ENCODE data around the gene DNAJA3. TPM values are rescaled to one million over a fixed set of nuclear protein-coding genes. Genes with fewer than 3 reads are reported as not detected.

Gene DNAJA3
- total RNA-seq, 2 experiments from 2014 or later, result 64.0 to 68.7 TPM

- CTCF ChIA-PET, result interaction anchor here (1.9 kb wide), 1 partner anchor 39 kb away, joined by 5 read pairs; no protein-coding TSS in a partner anchor
- no peak overlapping the region for H3K4me3 Mint-ChIP-seq
- ATAC-seq (no peak), DNase-seq (no peak)
- H3K27ac Mint-ChIP-seq, result peak overlapping the region; percentile 11
- H3K9me3 Mint-ChIP-seq (ENCODE audit: low read depth), result no peaks in the 10 kb centered on the region
- no peaks in the 10 kb centered on the region for H3K27me3 Mint-ChIP-seq
- H3K36me3 Mint-ChIP-seq, result peaks cover 54% of the 10 kb centered on the region
- peaks cover 5% of the 10 kb centered on the region for H3K4me1 Mint-ChIP-seq
These were observed 16.7 kb downstream of the DNAJA3 start for GRCh38 chr16:4442371-4442770.

- H3K27me3 Mint-ChIP-seq, result no peaks in the 10 kb centered on the region
- no peak overlapping the region for H3K4me3 Mint-ChIP-seq
- DNase-seq (no peak), ATAC-seq (no peak)
- peaks cover 4% of the 10 kb centered on the region for H3K4me1 Mint-ChIP-seq
- no peak overlapping the region for H3K27ac Mint-ChIP-seq
- peaks cover 55% of the 10 kb centered on the region for H3K36me3 Mint-ChIP-seq
- H3K9me3 Mint-ChIP-seq (ENCODE audit: low read depth), result no peaks in the 10 kb centered on the region
- CTCF ChIA-PET, result no interaction called here
These were observed 17.6 kb downstream of the DNAJA3 start for GRCh38 chr16:4443271-4443670.

GRCh38 chr16:4443986-4444385 is 18.3 kb downstream of the DNAJA3 start:
- CTCF ChIA-PET, result no interaction called here
- H3K27me3 Mint-ChIP-seq, result no peaks in the 10 kb centered on the region
- H3K4me3 Mint-ChIP-seq, result no peak overlapping the region
- H3K27ac Mint-ChIP-seq, result no peak overlapping the region
- DNase-seq (no peak), ATAC-seq (no peak)
- H3K4me1 Mint-ChIP-seq, result peaks cover 3% of the 10 kb centered on the region
- H3K36me3 Mint-ChIP-seq, result peaks cover 54% of the 10 kb centered on the region
- H3K9me3 Mint-ChIP-seq (ENCODE audit: low read depth), result no peaks in the 10 kb centered on the region

GRCh38 chr16:4450430-4450829 is 24.8 kb downstream of the DNAJA3 start:
- H3K9me3 Mint-ChIP-seq (ENCODE audit: low read depth), result no peaks in the 10 kb centered on the region
- peaks cover 26% of the 10 kb centered on the region for H3K36me3 Mint-ChIP-seq
- ATAC-seq (no peak), DNase-seq (no peak)
- no peaks in the 10 kb centered on the region for H3K27me3 Mint-ChIP-seq
- H3K4me1 Mint-ChIP-seq, result no peaks in the 10 kb centered on the region
- peak overlapping the region; percentile 19 for H3K27ac Mint-ChIP-seq
- H3K4me3 Mint-ChIP-seq, result no peak overlapping the region
- CTCF ChIA-PET, result interaction anchor here (1.6 kb wide), 2 partner anchors 9 to 135 kb away, joined by 4 read pairs; no protein-coding TSS in a partner anchor

- Mint-ChIP-seq H3K4me3 (no peak overlapping the region), H3K4me1 (no peaks in the 10 kb centered on the region), H3K27ac (peak overlapping the region; percentile 4), H3K27me3 (no peaks in the 10 kb centered on the region), H3K36me3 (peaks cover 27% of the 10 kb centered on the region), H3K9me3 (ENCODE audit: low read depth) (no peaks in the 10 kb centered on the region)
- DNase-seq (no peak), ATAC-seq (no peak)
- CTCF ChIA-PET, result interaction anchor here (1.6 kb wide), 1 partner anchor 8 kb away, joined by 4 read pairs; no protein-coding TSS in a partner anchor
These were observed 25.4 kb downstream of the DNAJA3 start for GRCh38 chr16:4450931-4451519.

GRCh38 chr16:4452674-4453073 is 27.0 kb downstream of the DNAJA3 start:
- DNase-seq (no peak), ATAC-seq (no peak)
- no peak overlapping the region for H3K4me3 Mint-ChIP-seq
- H3K27me3 Mint-ChIP-seq, result no peaks in the 10 kb centered on the region
- CTCF ChIA-PET, result interaction anchor here (1.2 kb wide), 1 partner anchor 37 kb away, joined by 4 read pairs; no protein-coding TSS in a partner anchor
- no peak overlapping the region for H3K27ac Mint-ChIP-seq
- peaks cover 20% of the 10 kb centered on the region for H3K36me3 Mint-ChIP-seq
- H3K4me1 Mint-ChIP-seq, result peaks cover 2% of the 10 kb centered on the region
- no peaks in the 10 kb centered on the region for H3K9me3 Mint-ChIP-seq (ENCODE audit: low read depth)

- Mint-ChIP-seq H3K36me3 (peaks cover 27% of the 10 kb centered on the region), H3K27me3 (no peaks in the 10 kb centered on the region), H3K4me3 (no peak overlapping the region), H3K9me3 (ENCODE audit: low read depth) (no peaks in the 10 kb centered on the region), H3K4me1 (peaks cover 10% of the 10 kb centered on the region), H3K27ac (no peak overlapping the region)
- no peak for ATAC-seq
- CTCF ChIA-PET, result interaction anchor here (0.8 to 1.0 kb wide), 2 partner anchors 16 to 53 kb away, joined by 3 to 4 read pairs; no protein-coding TSS in a partner anchor
- no peak for DNase-seq
These were observed 29.0 kb downstream of the DNAJA3 start for GRCh38 chr16:4454623-4455022.

- Mint-ChIP-seq H3K27ac (no peak overlapping the region), H3K9me3 (ENCODE audit: low read depth) (no peaks in the 10 kb centered on the region), H3K4me3 (no peak overlapping the region), H3K27me3 (no peaks in the 10 kb centered on the region), H3K4me1 (peaks cover 14% of the 10 kb centered on the region), H3K36me3 (peaks cover 25% of the 10 kb centered on the region)
- ATAC-seq (no peak), DNase-seq (no peak)
- CTCF ChIA-PET, result interaction anchor here (0.8 kb wide), 1 partner anchor 52 kb away, joined by 4 read pairs; no protein-coding TSS in a partner anchor
These were observed 29.4 kb downstream of the DNAJA3 start for GRCh38 chr16:4455081-4455480.

GRCh38 chr16:4455951-4456350 is 30.3 kb downstream of the DNAJA3 start:
- H3K27ac Mint-ChIP-seq, result no peak overlapping the region
- CTCF ChIA-PET, result no interaction called here
- H3K4me1 Mint-ChIP-seq, result peaks cover 16% of the 10 kb centered on the region
- ATAC-seq (peak; percentile 10), DNase-seq (no peak)
- no peak overlapping the region for H3K4me3 Mint-ChIP-seq
- no peaks in the 10 kb centered on the region for H3K27me3 Mint-ChIP-seq
- no peaks in the 10 kb centered on the region for H3K9me3 Mint-ChIP-seq (ENCODE audit: low read depth)
- H3K36me3 Mint-ChIP-seq, result peaks cover 19% of the 10 kb centered on the region

GRCh38 chr16:4460936-4461249 is 35.2 kb downstream of the DNAJA3 start:
- DNase-seq (no peak), ATAC-seq (no peak)
- Mint-ChIP-seq H3K36me3 (peaks cover 28% of the 10 kb centered on the region), H3K4me3 (no peak overlapping the region), H3K4me1 (peaks cover 27% of the 10 kb centered on the region), H3K27me3 (no peaks in the 10 kb centered on the region), H3K27ac (no peak overlapping the region), H3K9me3 (ENCODE audit: low read depth) (no peaks in the 10 kb centered on the region)
- CTCF ChIA-PET, result interaction anchor here (0.7 to 1.1 kb wide), 3 partner anchors 24 to 245 kb away, joined by 3 read pairs; no protein-coding TSS in a partner anchor

- DNase-seq (no peak), ATAC-seq (no peak)
- Mint-ChIP-seq H3K4me1 (peaks cover 33% of the 10 kb centered on the region), H3K27ac (no peak overlapping the region), H3K9me3 (ENCODE audit: low read depth) (no peaks in the 10 kb centered on the region), H3K27me3 (no peaks in the 10 kb centered on the region), H3K36me3 (peaks cover 30% of the 10 kb centered on the region), H3K4me3 (no peak overlapping the region)
- CTCF ChIA-PET, result interaction anchor here (0.7 to 1.6 kb wide), 4 partner anchors 15 to 245 kb away, joined by 3 to 4 read pairs (median 3); partner anchors contain the start of gene HMOX2
These were observed 35.8 kb downstream of the DNAJA3 start for GRCh38 chr16:4461250-4462085.

GRCh38 chr16:4463522-4464163 is 38.0 kb downstream of the DNAJA3 start:
- DNase-seq (no peak), ATAC-seq (no peak)
- CTCF ChIA-PET, result interaction anchor here (1.6 kb wide), 1 partner anchor 12 kb away, joined by 4 read pairs; the partner anchor contains the start of gene HMOX2
- Mint-ChIP-seq H3K27me3 (no peaks in the 10 kb centered on the region), H3K4me1 (peaks cover 42% of the 10 kb centered on the region), H3K9me3 (ENCODE audit: low read depth) (no peaks in the 10 kb centered on the region), H3K4me3 (no peak overlapping the region), H3K27ac (peak overlapping the region; percentile 64), H3K36me3 (peaks cover 32% of the 10 kb centered on the region)
